BLaER1 (cell line): Measurements from ENCODE around the gene TMEM184A.

Experiments used
- H3K27ac ChIP-seq: shearing (Covaris generic); formaldehyde crosslinking; 2 replicates; pipeline ENCODE4 v1.8.1; 2022
- H3K27me3 ChIP-seq: shearing (Covaris generic); formaldehyde crosslinking; 2 replicates; pipeline ENCODE4 v1.8.1; 2022
- H3K36me3 ChIP-seq: shearing (Covaris generic); formaldehyde crosslinking; 2 replicates; pipeline ENCODE4 v1.8.1; 2022
- H3K4me1 ChIP-seq: shearing (Covaris generic); formaldehyde crosslinking; 2 replicates; pipeline ENCODE4 v1.8.1; 2022
- H3K4me2 ChIP-seq: shearing (Covaris generic); formaldehyde crosslinking; 2 replicates; pipeline ENCODE4 v1.8.1; 2022
- H3K4me3 ChIP-seq: shearing (Covaris generic); formaldehyde crosslinking; 2 replicates; pipeline ENCODE4 v1.8.1; 2022
- H3K9ac ChIP-seq: shearing (Covaris generic); formaldehyde crosslinking; 2 replicates; pipeline ENCODE4 v1.8.1; 2022
- H3K9me3 ChIP-seq: shearing (Covaris generic); formaldehyde crosslinking; 2 replicates; pipeline ENCODE4 v1.8.1; 2022
- H4K20me1 ChIP-seq: shearing (Covaris generic); formaldehyde crosslinking; 2 replicates; pipeline ENCODE4 v1.8.1; 2022
- Cebpa-rat ChIP-seq: shearing (Covaris generic); IDR thresholded peaks from 2 replicates; pipeline ENCODE4 v1.8.1; 2022

The TMEM184A gene

DNA sequence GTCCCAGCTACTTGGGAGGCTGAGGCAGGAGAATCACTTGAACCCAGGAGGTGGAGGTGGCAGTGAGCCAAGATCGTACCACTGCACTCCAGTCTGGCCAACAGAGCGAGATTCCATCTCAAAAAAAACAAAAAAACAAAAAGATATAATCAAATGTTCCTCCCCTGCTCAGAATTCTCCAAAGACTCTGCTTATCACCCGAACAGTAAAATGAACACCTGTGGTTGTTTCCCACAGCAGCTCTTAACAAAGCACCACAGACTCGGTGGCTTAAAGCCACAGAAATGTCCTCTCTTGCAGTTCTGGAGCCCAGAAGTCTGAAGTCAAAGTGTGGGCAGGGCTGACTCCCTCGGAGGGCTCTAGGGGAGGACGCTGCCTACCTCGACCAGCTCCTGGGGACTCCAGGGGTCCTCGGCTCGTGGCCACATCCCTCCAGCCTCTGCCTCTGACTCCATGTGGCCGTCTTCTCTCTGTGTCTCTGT is 47.7 kb downstream of the TMEM184A start:
- H3K27ac ChIP-seq, result peak overlapping the region; percentile 100
- peak overlapping the region; percentile 100 for H3K9ac ChIP-seq
- H3K36me3 ChIP-seq, result peaks cover 7% of the 10 kb centered on the region
- H4K20me1 ChIP-seq, result peaks cover 9% of the 10 kb centered on the region
- H3K4me2 ChIP-seq, result peak overlapping the region; percentile 98
- H3K4me1 ChIP-seq, result peaks cover 81% of the 10 kb centered on the region
- H3K4me3 ChIP-seq, result peak overlapping the region; percentile 72
- no peaks in the 10 kb centered on the region for H3K9me3 ChIP-seq
- H3K27me3 ChIP-seq, result no peaks in the 10 kb centered on the region
- TF ChIP-seq Cebpa-rat, result no peak

DNA sequence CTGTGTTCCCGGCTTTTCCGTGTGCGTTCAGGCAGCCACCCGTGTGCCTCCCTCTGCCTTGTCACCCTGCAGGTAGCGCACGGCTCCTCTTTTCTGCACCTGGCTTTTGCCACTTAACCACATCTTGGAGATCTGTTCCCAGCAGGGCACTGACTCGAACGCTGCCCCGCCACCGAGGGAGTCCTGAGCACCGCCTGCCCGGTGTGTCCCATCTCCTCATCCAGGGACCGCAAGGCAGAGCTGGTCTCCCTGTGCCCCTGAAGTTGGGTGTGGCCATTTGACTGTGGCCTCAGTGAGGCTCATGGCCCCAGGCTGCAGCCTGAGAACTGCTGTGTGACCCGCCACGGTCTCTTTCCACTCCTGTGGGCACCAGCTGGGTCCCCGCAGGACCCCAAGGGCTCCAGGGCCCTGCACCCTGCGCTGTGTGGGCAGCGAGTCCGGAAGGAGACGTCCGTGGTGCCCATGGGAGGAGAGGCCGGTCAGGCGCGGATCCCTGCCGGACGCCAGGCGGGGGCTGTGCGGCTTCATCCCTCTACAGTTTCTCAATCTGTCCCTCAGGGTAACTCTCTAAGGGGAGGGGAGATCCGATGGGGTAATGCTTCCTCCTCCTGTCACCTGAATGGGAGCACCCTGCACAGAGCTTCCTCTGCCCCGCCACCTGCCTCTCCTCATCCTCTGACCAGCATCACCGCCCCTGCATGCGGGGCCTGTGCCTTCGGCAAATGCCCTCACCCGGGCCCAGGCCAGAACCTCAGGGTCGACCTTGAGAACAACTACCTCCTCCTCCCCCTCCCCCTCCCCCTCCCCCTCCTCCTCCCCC is 50.1 kb downstream of the TMEM184A start:
- peaks cover 32% of the 10 kb centered on the region for H4K20me1 ChIP-seq
- H3K4me1 ChIP-seq, result peaks cover 81% of the 10 kb centered on the region

DNA sequence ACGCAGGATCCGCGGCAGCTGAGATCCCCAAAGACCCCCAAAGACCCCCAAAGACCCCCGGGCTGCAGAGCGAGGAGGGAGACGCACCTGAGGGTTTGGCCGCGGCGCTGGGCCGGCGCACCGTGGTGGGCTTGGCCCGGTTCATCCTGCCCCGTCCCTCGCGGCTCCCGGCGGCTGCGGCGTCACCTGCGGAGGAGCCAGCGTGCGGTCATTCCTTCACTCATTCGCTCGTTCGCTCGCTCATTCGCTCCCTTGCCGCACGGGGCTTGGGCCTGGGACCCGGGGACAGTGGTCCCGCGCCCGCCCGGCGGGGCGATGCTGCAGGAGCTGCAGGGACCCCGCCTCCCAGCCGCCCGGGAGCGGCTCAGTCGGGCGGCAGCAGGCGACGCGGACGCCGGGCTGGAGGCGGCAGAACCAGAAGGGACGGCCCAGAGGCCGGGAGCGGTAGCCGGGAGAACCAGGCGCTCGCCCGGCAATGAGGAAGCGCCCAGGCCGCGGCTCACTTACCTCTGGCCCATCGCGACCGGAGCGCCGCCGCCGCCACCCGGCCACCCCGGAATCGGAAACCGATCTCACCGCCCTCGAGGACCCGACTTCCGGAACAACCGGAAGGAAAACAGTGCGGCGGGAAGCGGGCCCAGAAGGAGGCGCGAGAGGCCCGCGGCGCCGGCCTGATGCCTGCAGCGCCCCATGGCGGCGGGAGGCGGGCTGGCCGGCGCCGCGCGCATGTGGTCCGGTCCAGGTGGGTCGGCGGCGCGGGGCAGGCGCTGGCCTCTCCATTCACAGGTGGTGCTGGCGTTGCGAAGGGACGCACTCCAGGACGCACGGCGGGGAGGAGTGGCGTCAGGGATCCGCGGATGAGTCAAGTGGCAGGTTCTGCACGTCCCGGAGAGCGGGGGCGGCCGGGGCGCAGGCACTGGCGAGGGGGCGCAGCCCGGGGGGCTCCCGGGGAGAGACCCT is 51.9 kb downstream of the TMEM184A start, which contains the start of gene INTS1:
Gene INTS1, minus strand, starts transcription at position 574 of the 960 bp plus-strand sequence. Its CDS starts 429 bp downstream, at position 145.
- peaks cover 50% of the 10 kb centered on the region for H3K36me3 ChIP-seq
- peak within 1 kb of the TSS; percentile 94 for H3K27ac ChIP-seq
- peak within 1 kb of the TSS; percentile 100 for H3K4me2 ChIP-seq
- H3K9ac ChIP-seq, result peak within 1 kb of the TSS; percentile 90
- peak within 1 kb of the TSS; percentile 95 for H3K4me3 ChIP-seq
- peaks cover 51% of the 10 kb centered on the region for H4K20me1 ChIP-seq
- TF ChIP-seq Cebpa-rat, result no peak
- no peaks in the 10 kb centered on the region for H3K9me3 ChIP-seq
- peaks cover 74% of the 10 kb centered on the region for H3K4me1 ChIP-seq
- H3K27me3 ChIP-seq, result no peaks in the 10 kb centered on the region

More for the DNA sequence above, 50.1 kb downstream of the TMEM184A start:
- Histone ChIP-seq H3K27me3 (no peaks in the 10 kb centered on the region), H3K36me3 (peaks cover 31% of the 10 kb centered on the region), H3K9me3 (no peaks in the 10 kb centered on the region), H3K9ac (peak overlapping the region; percentile 90), H3K4me3 (peak overlapping the region; percentile 95), H3K4me2 (peak overlapping the region; percentile 100), H3K27ac (peak overlapping the region; percentile 94)
- no peak for TF ChIP-seq Cebpa-rat

DNA sequence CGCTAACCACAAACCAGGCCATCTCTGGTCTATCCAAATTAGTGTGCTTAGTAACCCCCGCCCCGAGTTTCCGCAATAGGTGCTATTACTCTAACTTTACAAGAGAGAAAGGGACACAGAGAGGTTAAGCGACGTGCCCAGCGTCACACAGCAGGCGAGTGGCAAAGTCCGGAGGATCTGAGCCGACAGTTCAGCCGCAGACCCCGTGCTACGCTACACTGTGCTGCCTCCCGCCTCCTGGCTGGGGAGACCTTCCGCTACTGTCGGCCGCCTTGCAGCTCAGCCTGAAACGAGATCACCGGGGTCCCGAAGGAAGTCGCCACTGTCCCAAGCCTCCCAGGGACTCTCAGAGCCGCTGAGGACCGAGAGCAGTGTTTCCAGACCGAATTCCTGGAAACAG is 52.6 kb downstream of the TMEM184A start:
- H3K27ac ChIP-seq, result peak overlapping the region; percentile 92
- H3K27me3 ChIP-seq, result no peaks in the 10 kb centered on the region
- H4K20me1 ChIP-seq, result peaks cover 54% of the 10 kb centered on the region
- H3K9me3 ChIP-seq, result no peaks in the 10 kb centered on the region
- H3K4me1 ChIP-seq, result peaks cover 67% of the 10 kb centered on the region
- peak overlapping the region; percentile 90 for H3K9ac ChIP-seq
- no peak for TF ChIP-seq Cebpa-rat
- H3K4me3 ChIP-seq, result peak overlapping the region; percentile 95
- H3K4me2 ChIP-seq, result peak overlapping the region; percentile 100
- peaks cover 56% of the 10 kb centered on the region for H3K36me3 ChIP-seq

DNA sequence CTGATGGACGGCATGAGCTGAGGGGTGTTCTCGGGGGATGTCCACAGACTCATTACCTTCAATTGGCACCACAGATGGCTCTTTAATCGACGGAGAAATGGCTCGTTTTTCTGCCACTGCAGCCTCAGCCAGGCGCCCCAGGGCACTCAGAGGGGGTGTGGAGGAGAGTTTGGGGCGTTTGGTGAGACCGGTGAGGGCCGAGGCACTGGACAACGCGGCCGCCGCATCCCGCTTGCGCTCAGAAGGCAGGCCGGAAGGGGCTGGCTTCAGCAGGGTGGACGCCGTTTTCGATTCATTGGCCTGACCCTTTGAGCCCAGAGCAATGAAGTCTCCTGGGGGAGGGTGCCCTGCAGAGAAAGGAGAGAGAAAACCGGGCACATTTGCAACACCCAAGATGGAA is 53.2 kb downstream of the TMEM184A start:
- H3K9ac ChIP-seq, result peak overlapping the region; percentile 90; the same call in 1 of the 2 replicates
- H3K4me3 ChIP-seq, result peak overlapping the region; percentile 95
- TF ChIP-seq Cebpa-rat, result no peak
- H3K4me2 ChIP-seq, result peak overlapping the region; percentile 100
- H3K27me3 ChIP-seq, result no peaks in the 10 kb centered on the region
- peaks cover 61% of the 10 kb centered on the region for H3K36me3 ChIP-seq
- no peaks in the 10 kb centered on the region for H3K9me3 ChIP-seq
- H3K4me1 ChIP-seq, result peaks cover 61% of the 10 kb centered on the region
- peaks cover 59% of the 10 kb centered on the region for H4K20me1 ChIP-seq
- no peak overlapping the region for H3K27ac ChIP-seq

DNA sequence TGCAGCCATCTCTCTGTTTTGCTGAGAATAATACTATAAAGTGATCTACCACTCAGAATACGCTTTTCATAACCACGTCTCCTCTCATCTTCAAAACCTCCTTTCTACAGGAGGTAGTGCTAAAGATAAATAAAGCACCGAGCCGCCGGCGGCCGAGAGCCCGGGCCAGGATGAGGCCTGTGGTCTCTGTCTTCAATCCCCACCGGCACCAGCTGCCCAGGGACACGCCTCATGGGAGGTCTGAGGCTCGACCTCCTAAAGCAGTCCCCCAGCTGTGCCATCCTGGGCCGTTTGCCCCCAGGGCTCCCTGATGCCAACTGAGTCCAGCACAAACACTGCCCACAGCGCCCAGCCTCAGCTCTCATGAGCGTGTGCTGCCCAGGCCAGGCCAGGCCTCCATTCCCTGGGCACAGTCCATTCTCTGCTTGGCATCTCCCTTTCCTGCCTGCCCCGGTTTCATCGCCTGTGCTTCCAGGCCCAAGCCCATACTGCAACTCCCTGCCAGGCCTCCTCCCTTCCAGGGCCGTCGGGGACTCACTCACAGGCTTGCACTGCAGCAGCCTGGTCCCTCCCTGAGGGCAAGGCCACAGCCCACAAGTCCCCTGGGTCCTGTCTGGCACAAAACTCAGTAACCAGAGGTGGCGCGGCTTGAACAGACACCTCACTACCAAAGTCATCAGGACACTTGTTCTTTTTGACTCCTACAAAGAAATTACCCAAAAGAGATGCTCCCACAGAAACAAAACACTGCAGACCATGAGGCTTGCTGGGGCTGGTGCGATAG is 54.3 kb downstream of the TMEM184A start:
- peak overlapping the region; percentile 53 for H3K4me3 ChIP-seq
- H3K9me3 ChIP-seq, result no peaks in the 10 kb centered on the region
- peaks cover 56% of the 10 kb centered on the region for H3K4me1 ChIP-seq
- H3K27ac ChIP-seq, result peak overlapping the region; percentile 63
- no peak for TF ChIP-seq Cebpa-rat
- H3K9ac ChIP-seq, result peak overlapping the region; percentile 71
- H3K36me3 ChIP-seq, result peaks cover 73% of the 10 kb centered on the region
- no peaks in the 10 kb centered on the region for H3K27me3 ChIP-seq
- H3K4me2 ChIP-seq, result peak overlapping the region; percentile 100
- H4K20me1 ChIP-seq, result peaks cover 70% of the 10 kb centered on the region

DNA sequence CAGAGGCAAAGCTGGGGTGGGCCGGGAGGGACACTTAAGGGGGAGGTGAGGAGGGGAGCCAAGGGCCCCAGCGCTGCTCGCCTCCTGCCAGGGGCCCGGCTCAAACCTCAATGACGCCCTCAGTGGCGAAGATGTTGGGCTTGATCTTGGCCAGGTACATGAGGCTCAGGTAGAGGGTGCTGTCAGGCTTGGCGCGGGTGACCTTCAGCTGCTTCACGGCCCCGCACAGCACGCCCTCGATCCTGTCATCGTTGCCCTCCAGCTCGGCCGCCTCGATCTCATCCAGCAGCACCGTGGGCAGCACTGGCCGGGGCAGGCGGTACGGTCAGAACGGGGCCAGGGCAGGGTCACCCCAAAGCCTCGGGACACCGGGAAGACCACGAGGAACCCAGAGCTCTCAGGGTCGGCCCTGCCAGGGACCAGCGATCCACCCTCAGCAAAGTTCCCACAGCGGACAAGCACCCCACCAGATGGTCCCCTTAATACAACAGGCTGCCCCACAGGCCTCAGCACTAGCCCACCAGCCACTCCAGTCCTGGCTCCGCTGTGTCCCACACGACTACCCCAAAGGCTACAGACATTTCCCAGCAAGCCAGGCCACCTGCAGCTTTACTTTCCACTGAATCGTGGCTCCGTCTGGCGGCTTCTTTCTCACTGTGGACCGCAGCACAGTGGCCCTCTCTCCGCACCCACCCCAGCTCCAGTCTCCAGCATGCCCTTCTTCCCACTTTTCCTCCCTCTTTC is 55.8 kb downstream of the TMEM184A start:
- peak overlapping the region; percentile 100; the same call in 1 of the 2 replicates for H3K4me2 ChIP-seq
- peaks cover 87% of the 10 kb centered on the region for H3K36me3 ChIP-seq
- peaks cover 46% of the 10 kb centered on the region for H3K4me1 ChIP-seq
- no peaks in the 10 kb centered on the region for H3K9me3 ChIP-seq
- H4K20me1 ChIP-seq, result peaks cover 85% of the 10 kb centered on the region
- no peak overlapping the region for H3K4me3 ChIP-seq
- no peaks in the 10 kb centered on the region for H3K27me3 ChIP-seq
- no peak overlapping the region for H3K27ac ChIP-seq
- H3K9ac ChIP-seq, result no peak overlapping the region
- no peak for TF ChIP-seq Cebpa-rat

DNA sequence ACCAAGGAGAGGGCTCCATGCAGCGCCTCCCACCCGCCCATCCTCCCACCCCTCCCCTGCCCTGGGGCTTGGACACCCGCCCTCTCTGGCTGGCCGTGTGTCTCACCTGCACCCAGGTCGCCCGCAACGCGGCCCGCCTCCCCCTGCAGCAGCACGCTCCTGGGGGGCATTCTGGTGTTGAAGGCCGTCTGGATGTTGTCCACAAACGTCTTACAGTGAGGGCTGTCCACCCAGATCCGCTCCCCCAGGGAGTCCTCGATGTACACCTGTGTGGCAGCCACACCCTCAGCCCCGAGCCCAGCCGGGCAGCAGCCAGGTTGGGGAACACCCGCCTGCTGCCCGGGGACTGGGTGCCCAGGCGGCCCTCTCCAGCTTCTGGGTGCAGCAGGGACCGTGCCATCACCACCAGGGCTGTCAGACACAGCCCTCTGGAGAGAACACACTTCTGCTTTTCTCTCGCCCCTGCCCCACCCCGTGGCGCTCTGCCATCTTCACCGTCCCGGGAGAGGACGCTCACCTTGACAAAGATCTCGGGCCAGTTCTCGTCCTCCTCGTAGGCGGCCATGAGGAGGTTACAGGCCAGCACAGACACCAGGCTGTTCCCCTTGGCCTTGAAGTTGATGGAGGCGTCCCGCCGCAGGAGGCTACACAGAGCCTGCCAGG is 56.5 kb downstream of the TMEM184A start:
- H3K4me1 ChIP-seq, result peaks cover 39% of the 10 kb centered on the region
- H3K9me3 ChIP-seq, result no peaks in the 10 kb centered on the region
- no peak for TF ChIP-seq Cebpa-rat
- no peak overlapping the region for H3K4me2 ChIP-seq
- peaks cover 95% of the 10 kb centered on the region for H3K36me3 ChIP-seq
- no peak overlapping the region for H3K4me3 ChIP-seq
- no peak overlapping the region for H3K9ac ChIP-seq
- H3K27ac ChIP-seq, result no peak overlapping the region
- H4K20me1 ChIP-seq, result peaks cover 91% of the 10 kb centered on the region
- no peaks in the 10 kb centered on the region for H3K27me3 ChIP-seq
